Esophagus muscularis mucosa (tissue), 3 donors: ENCODE results near the gene FCRLA.

Source experiments
- POLR2A ChIP-seq: fragments of 450-650 bp; IDR thresholded peaks from one replicate; pipeline ENCODE4 v1.6.1; 2017; ENCODE audit warnings: antibody characterized with exemption, moderate library complexity, mild to moderate bottlenecking, low read depth
- TF ChIP-seq, protein P1 (sequence below), 3 experiments: fragments of 200-600 bp in 2 of 3; fragments of 450-650 bp in 1 of 3; sonication (generic) in 2 of 3; IDR thresholded peaks; one replicate each; pipeline ENCODE4 v1.5.1; 2017 to 2019; ENCODE audit warnings: antibody characterized with exemption in 3 of 3, mild to moderate bottlenecking in 2 of 3, moderate library complexity in 1 of 3

DNA sequence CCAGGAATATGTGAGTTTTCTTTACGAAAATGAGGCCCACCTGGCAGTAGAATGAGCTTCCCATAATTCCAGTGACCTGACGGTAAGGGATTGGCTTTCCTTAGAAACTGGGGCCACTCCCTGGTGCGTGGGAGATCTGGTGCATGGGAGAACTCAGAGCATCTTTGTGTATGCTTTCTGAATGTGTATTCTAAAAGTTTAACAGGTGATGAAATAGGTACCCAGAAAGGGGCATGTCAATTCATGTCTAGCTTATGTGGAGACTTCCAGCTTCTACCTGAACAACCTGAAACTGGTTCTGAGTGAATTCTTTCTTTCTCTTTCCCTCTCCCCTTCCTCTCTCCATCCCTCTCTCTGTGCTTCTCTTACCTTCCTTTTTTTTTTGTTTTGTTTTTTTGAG, 15.2 kb upstream of the FCRLA start:
- TF ChIP-seq, protein P1, sequence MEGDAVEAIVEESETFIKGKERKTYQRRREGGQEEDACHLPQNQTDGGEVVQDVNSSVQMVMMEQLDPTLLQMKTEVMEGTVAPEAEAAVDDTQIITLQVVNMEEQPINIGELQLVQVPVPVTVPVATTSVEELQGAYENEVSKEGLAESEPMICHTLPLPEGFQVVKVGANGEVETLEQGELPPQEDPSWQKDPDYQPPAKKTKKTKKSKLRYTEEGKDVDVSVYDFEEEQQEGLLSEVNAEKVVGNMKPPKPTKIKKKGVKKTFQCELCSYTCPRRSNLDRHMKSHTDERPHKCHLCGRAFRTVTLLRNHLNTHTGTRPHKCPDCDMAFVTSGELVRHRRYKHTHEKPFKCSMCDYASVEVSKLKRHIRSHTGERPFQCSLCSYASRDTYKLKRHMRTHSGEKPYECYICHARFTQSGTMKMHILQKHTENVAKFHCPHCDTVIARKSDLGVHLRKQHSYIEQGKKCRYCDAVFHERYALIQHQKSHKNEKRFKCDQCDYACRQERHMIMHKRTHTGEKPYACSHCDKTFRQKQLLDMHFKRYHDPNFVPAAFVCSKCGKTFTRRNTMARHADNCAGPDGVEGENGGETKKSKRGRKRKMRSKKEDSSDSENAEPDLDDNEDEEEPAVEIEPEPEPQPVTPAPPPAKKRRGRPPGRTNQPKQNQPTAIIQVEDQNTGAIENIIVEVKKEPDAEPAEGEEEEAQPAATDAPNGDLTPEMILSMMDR (IDR thresholded peaks at IDR 0.05) = no peak
- TF ChIP-seq POLR2A = no peak
